GM23248 (cell line): ENCODE data around the gene BCAR3. TPM values are rescaled to one million over a fixed set of nuclear protein-coding genes. Genes with fewer than 3 reads are reported as not detected.
A peak's percentile ranks its signal among the peaks of the same experiment; 100 is the strongest.

Source experiments
- DNase-seq: peaks from one replicate; pipeline ENCODE4 v3.0.0-alpha.2; 2015
- H2AFZ ChIP-seq: fragments of 200-600 bp; sonication (generic); 2 replicates; pipeline ENCODE4 v1.6.1; 2016; ENCODE audit warnings: antibody characterized with exemption
- H3F3A ChIP-seq: fragments of 200-600 bp; sonication (generic); 2 replicates; pipeline ENCODE4 v1.6.1; 2016; ENCODE audit warnings: mild to moderate bottlenecking, antibody characterized with exemption, mixed run types; ENCODE audit not compliant: insufficient read depth
- H3K27ac ChIP-seq: fragments of 200-600 bp; sonication (generic); 2 replicates; pipeline ENCODE4 v1.5.1; 2016; ENCODE audit warnings: mild to moderate bottlenecking
- H3K27me3 ChIP-seq: fragments of 200-600 bp; sonication (generic); replicated peaks from 2 replicates; pipeline ENCODE4 v1.6.1; 2016; ENCODE audit warnings: mild to moderate bottlenecking; ENCODE audit not compliant: insufficient read depth
- H3K36me3 ChIP-seq: fragments of 200-600 bp; sonication (generic); 2 replicates; pipeline ENCODE4 v1.6.1; 2016; ENCODE audit warnings: low read depth, mild to moderate bottlenecking
- H3K4me1 ChIP-seq: fragments of 200-600 bp; sonication (generic); 2 replicates; pipeline ENCODE4 v1.6.1; 2016; ENCODE audit warnings: mild to moderate bottlenecking; ENCODE audit not compliant: insufficient read depth
- H3K4me2 ChIP-seq: fragments of 200-600 bp; sonication (generic); one replicate; pipeline ENCODE4 v1.6.1; 2016; ENCODE audit warnings: mild to moderate bottlenecking; ENCODE audit not compliant: unreplicated experiment
- H3K4me3 ChIP-seq: fragments of 200-600 bp; sonication (generic); 2 replicates; pipeline ENCODE4 v1.5.1; 2016; ENCODE audit warnings: mild to moderate bottlenecking
- H3K79me2 ChIP-seq: fragments of 200-600 bp; sonication (generic); 2 replicates; pipeline ENCODE4 v1.6.1; 2016; ENCODE audit warnings: mild to moderate bottlenecking; ENCODE audit not compliant: insufficient read depth
- H3K9ac ChIP-seq: fragments of 200-600 bp; sonication (generic); 2 replicates; pipeline ENCODE4 v1.6.1; 2016; ENCODE audit warnings: mild to moderate bottlenecking
- H3K9me2 ChIP-seq: fragments of 200-600 bp; sonication (generic); 2 replicates; pipeline ENCODE4 v1.6.1; 2016; ENCODE audit warnings: mixed run types, mild to moderate bottlenecking, moderate library complexity; ENCODE audit not compliant: insufficient read depth
- H3K9me3 ChIP-seq: fragments of 200-600 bp; sonication (generic); one replicate; pipeline ENCODE4 v1.6.1; 2017; ENCODE audit warnings: low read depth
- H4K20me1 ChIP-seq: fragments of 200-600 bp; sonication (generic); 2 replicates; pipeline ENCODE4 v1.6.0; 2016; ENCODE audit not compliant: insufficient read depth
- EZH2 ChIP-seq: fragments of 200-600 bp; sonication (generic); IDR thresholded peaks from 2 replicates; pipeline ENCODE4 v1.6.1; 2018; ENCODE audit warnings: antibody characterized with exemption, mild to moderate bottlenecking; ENCODE audit not compliant: insufficient read depth, poor library complexity, severe bottlenecking
- EZH2phosphoT487 ChIP-seq: fragments of 200-600 bp; sonication (generic); IDR thresholded peaks from 2 replicates; pipeline ENCODE4 v1.6.1; 2018; ENCODE audit warnings: antibody characterized with exemption, moderate library complexity, mild to moderate bottlenecking, low read depth; ENCODE audit not compliant: insufficient read depth
- WGBS, 2 experiments: methylation state at CpG; one replicate each; pipeline ENCODE4 v1.1.6; 2015 to 2017; ENCODE audit warnings: low lambda C conversion rate in 2 of 2, low coverage in 1 of 2; ENCODE audit errors: missing lambda C conversion rate in 2 of 2; 5-methylcytosine and 5-hydroxymethylcytosine counted together
- in situ Hi-C: fragments of 300-500 bp; cut with MboI; formaldehyde crosslinking; loops from 2 replicates; pipeline ENCODE4 v1.15.0; 2020
- polyA plus RNA-seq: library from polyadenylated mRNA; unstranded; fragments of >200 nt; fragmentation: Nextera tagmentation; extraction: Ambion mirVana; gene quantifications from 2 replicates; pipeline ENCODE4 v1.2.1, GENCODE V29; 2016
- total RNA-seq: library from RNA; depleted of rRNA; stranded (reverse); fragments of >200 nt; shearing (Covaris generic); gene quantifications from 2 replicates; pipeline ENCODE4 v1.2.3, GENCODE V29; 2014

BCAR3 gene
- total and polyA plus RNA-seq, 2 experiments from 2014 or later = 65.1 to 83.2 TPM

- no peak overlapping the region for H2AFZ ChIP-seq
- H3K9me3 ChIP-seq = no peaks in the 10 kb centered on the region
- H3K79me2 ChIP-seq = no peaks in the 10 kb centered on the region
- H3K36me3 ChIP-seq = peaks cover 9% of the 10 kb centered on the region
- H3K4me2 ChIP-seq = no peak overlapping the region
- H4K20me1 ChIP-seq = no peaks in the 10 kb centered on the region
- H3K9ac ChIP-seq = no peak overlapping the region
- H3K27ac ChIP-seq = peak overlapping the region; percentile 29
- no peaks in the 10 kb centered on the region for H3K27me3 ChIP-seq
- no peak for TF ChIP-seq EZH2
- TF ChIP-seq EZH2phosphoT487 = no peak
- in situ Hi-C loops = no loop called here
- WGBS, 2 experiments = 7 to 14% methylated on average over 2 of the region's 2 CpGs
- H3K4me1 ChIP-seq = peaks cover 14% of the 10 kb centered on the region
- DNase-seq = peak; percentile 77
- H3K9me2 ChIP-seq = peaks cover 5% of the 10 kb centered on the region; the same call in 1 of the 2 replicates
- H3K4me3 ChIP-seq = no peak overlapping the region
- peaks cover 8% of the 10 kb centered on the region; the same call in 1 of the 2 replicates for H3F3A ChIP-seq
Measured at GRCh38 chr1:93537924-93538323, 143.7 kb downstream of the BCAR3 start.

DNA sequence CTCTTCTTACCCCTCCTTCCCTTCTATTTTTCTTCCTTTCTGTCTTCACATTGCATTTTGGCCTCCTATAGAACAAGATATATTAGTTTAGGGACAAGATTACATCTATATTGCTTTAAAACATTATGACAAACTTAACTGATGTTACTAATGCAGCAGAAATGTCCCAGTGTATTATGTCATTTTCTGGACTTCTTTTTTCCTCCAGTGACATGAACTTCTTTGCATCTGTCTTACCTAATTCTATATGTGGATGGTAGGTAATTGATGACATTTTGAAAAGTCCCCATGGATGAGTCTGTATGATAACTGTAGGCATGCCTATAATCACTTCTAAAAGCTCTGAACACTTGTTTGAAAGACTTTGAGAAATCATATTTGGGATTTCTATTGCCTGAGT is 144.2 kb downstream of the BCAR3 start:
- H3K79me2 ChIP-seq = no peaks in the 10 kb centered on the region
- H4K20me1 ChIP-seq = no peaks in the 10 kb centered on the region
- H2AFZ ChIP-seq = no peak overlapping the region
- peaks cover 5% of the 10 kb centered on the region; the same call in 1 of the 2 replicates for H3K9me2 ChIP-seq
- H3K27ac ChIP-seq = peak overlapping the region; percentile 29
- H3K9me3 ChIP-seq = no peaks in the 10 kb centered on the region
- DNase-seq = peak; percentile 28
- H3K4me2 ChIP-seq = no peak overlapping the region
- H3K27me3 ChIP-seq = no peaks in the 10 kb centered on the region
- H3K9ac ChIP-seq = no peak overlapping the region
- peaks cover 9% of the 10 kb centered on the region for H3K36me3 ChIP-seq
- H3K4me3 ChIP-seq = no peak overlapping the region
- no peak for TF ChIP-seq EZH2
- TF ChIP-seq EZH2phosphoT487 = no peak
- peaks cover 8% of the 10 kb centered on the region; the same call in 1 of the 2 replicates for H3F3A ChIP-seq
- in situ Hi-C loops = no loop called here
- H3K4me1 ChIP-seq = peaks cover 14% of the 10 kb centered on the region

GRCh38 chr1:93533677-93534076 is 148.0 kb downstream of the BCAR3 start:
- Histone ChIP-seq H3K27ac (no peak overlapping the region), H3K27me3 (no peaks in the 10 kb centered on the region), H3K4me2 (no peak overlapping the region), H3K9me2 (peaks cover 5% of the 10 kb centered on the region; the same call in 1 of the 2 replicates), H3K4me3 (no peak overlapping the region), H3K9me3 (no peaks in the 10 kb centered on the region), H4K20me1 (no peaks in the 10 kb centered on the region), H3K79me2 (no peaks in the 10 kb centered on the region), H3K9ac (no peak overlapping the region), H3K36me3 (peaks cover 23% of the 10 kb centered on the region), H2AFZ (no peak overlapping the region), H3F3A (peaks cover 3% of the 10 kb centered on the region; the same call in 1 of the 2 replicates), H3K4me1 (peaks cover 14% of the 10 kb centered on the region)
- TF ChIP-seq EZH2 = no peak
- in situ Hi-C loops = no loop called here
- no peak for DNase-seq

- Histone ChIP-seq H3K4me3 (no peak overlapping the region), H3F3A (no peaks in the 10 kb centered on the region; the same call in 1 of the 2 replicates), H3K4me2 (no peak overlapping the region), H3K79me2 (no peaks in the 10 kb centered on the region), H3K4me1 (peaks cover 10% of the 10 kb centered on the region), H3K27ac (no peak overlapping the region), H4K20me1 (no peaks in the 10 kb centered on the region), H3K9me2 (peaks cover 5% of the 10 kb centered on the region; the same call in 1 of the 2 replicates), H3K9me3 (no peaks in the 10 kb centered on the region), H2AFZ (no peak overlapping the region), H3K36me3 (peaks cover 23% of the 10 kb centered on the region), H3K9ac (no peak overlapping the region), H3K27me3 (no peaks in the 10 kb centered on the region)
- 96 to 100% methylated on average over 3 of the region's 3 CpGs for WGBS, 2 experiments
- in situ Hi-C loops = no loop called here
- no peak for DNase-seq
- TF ChIP-seq EZH2 = no peak
Measured at GRCh38 chr1:93532780-93533378, 148.8 kb downstream of the BCAR3 start.

DNA sequence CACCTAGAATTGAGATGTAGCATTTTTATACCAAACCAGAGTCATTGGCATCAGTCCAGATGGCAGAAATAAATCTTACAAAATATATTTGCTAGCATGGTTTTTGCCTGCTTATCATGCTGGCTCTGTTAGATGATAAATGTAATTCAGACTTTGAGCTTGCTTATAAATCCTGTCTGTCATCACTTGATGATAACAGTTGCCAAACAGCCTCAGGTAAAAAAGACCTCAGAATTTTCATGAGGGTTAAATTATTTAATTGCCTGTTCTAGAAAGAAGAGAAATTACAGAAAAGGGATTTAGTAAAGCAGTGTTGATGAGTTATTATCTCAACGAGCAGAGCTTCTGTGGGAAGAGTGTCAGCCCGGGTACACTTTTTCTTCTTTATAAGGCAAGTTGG is 150.4 kb downstream of the BCAR3 start:
- Histone ChIP-seq H3K9me3 (no peaks in the 10 kb centered on the region), H3K27ac (no peak overlapping the region), H3K4me2 (no peak overlapping the region), H3K4me3 (no peak overlapping the region), H3F3A (no peaks in the 10 kb centered on the region), H3K27me3 (no peaks in the 10 kb centered on the region), H3K79me2 (no peaks in the 10 kb centered on the region), H3K9me2 (peaks cover 5% of the 10 kb centered on the region; the same call in 1 of the 2 replicates), H3K36me3 (peaks cover 23% of the 10 kb centered on the region), H4K20me1 (no peaks in the 10 kb centered on the region), H2AFZ (no peak overlapping the region), H3K9ac (no peak overlapping the region), H3K4me1 (no peaks in the 10 kb centered on the region)
- TF ChIP-seq EZH2 (no peak), EZH2phosphoT487 (no peak)
- 94 to 98% methylated on average over 2 of the region's 2 CpGs for WGBS, 2 experiments
- in situ Hi-C loops = no loop called here
- DNase-seq = no peak
